BLaER1 treated with 17β-estradiol and CSF1 and Interleukin-3, amounts not matched to agents 10 nM and 100 nM (cell line): ENCODE results near the gene PPP4C.

Experiments
- H3K27ac ChIP-seq, 11 experiments: shearing (Covaris generic); formaldehyde crosslinking; 2 replicates each; pipeline ENCODE4 v1.8.1; 2022
- H3K27me3 ChIP-seq, 11 experiments: shearing (Covaris generic); formaldehyde crosslinking; 2 replicates each; pipeline ENCODE4 v1.8.1; 2022
- H3K36me3 ChIP-seq, 11 experiments: shearing (Covaris generic); formaldehyde crosslinking; 2 replicates each; pipeline ENCODE4 v1.8.1; 2022
- H3K4me1 ChIP-seq, 10 experiments: shearing (Covaris generic); formaldehyde crosslinking; 2 replicates each; pipeline ENCODE4 v1.8.1; 2022
- H3K4me2 ChIP-seq, 11 experiments: shearing (Covaris generic); formaldehyde crosslinking; 2 replicates each; pipeline ENCODE4 v1.8.1; 2022
- H3K4me3 ChIP-seq, 10 experiments: shearing (Covaris generic); formaldehyde crosslinking; 2 replicates each; pipeline ENCODE4 v1.8.1; 2022
- H3K9ac ChIP-seq, 11 experiments: shearing (Covaris generic); formaldehyde crosslinking; 2 replicates each; pipeline ENCODE4 v1.8.1; 2022
- H3K9me3 ChIP-seq, 11 experiments: shearing (Covaris generic); formaldehyde crosslinking; replicated peaks in 1 of 11; 2 replicates each; pipeline ENCODE4 v1.8.1; 2022
- H4K20me1 ChIP-seq, 11 experiments: shearing (Covaris generic); formaldehyde crosslinking; 2 replicates each; pipeline ENCODE4 v1.8.1; 2022
- Cebpa-rat ChIP-seq, 11 experiments: shearing (Covaris generic); IDR thresholded peaks; 2 replicates each; pipeline ENCODE4 v1.8.1; 2022

Gene PPP4C

GRCh38 chr16:30087181-30087898 is 11.5 kb downstream of the PPP4C start:
- Histone ChIP-seq H3K36me3 (peaks cover 34 to 53% (median 46%) of the 10 kb centered on the region in 11 experiments), H3K27ac (peak overlapping the region in 2 of 11 experiments; percentile 44 to 46; a peak in 4 of 22 replicates), H3K4me1 (peaks cover 39 to 90% (median 71%) of the 10 kb centered on the region in 10 experiments), H3K9me3 (no peaks in the 10 kb centered on the region), H4K20me1 (peaks cover 0 to 46% (median 24%) of the 10 kb centered on the region in 11 experiments; a peak in 18 of 22 replicates), H3K4me2 (peak overlapping the region in 7 of 11 experiments; percentile 41 to 78 (median 60); a peak in 12 of 22 replicates), H3K4me3 (no peak overlapping the region), H3K9ac (peak overlapping the region in 2 of 11 experiments; percentile 35 to 38; a peak in 1 of 22 replicates), H3K27me3 (no peaks in the 10 kb centered on the region)
- TF ChIP-seq Cebpa-rat (IDR thresholded peaks at IDR 0.05), result no peak

- no peak for TF ChIP-seq Cebpa-rat (IDR thresholded peaks at IDR 0.05)
- H3K27me3 ChIP-seq, result no peaks in the 10 kb centered on the region
- H3K4me1 ChIP-seq, result peaks cover 49 to 95% (median 79%) of the 10 kb centered on the region in 10 experiments
- peak overlapping the region in 4 of 11 experiments; percentile 92 to 100 (median 100); a peak in 7 of 22 replicates for H3K4me2 ChIP-seq
- H3K4me3 ChIP-seq, result no peak overlapping the region
- peaks cover 0 to 36% (median 14%) of the 10 kb centered on the region in 11 experiments; a peak in 18 of 22 replicates for H4K20me1 ChIP-seq
- peaks cover 24 to 43% (median 36%) of the 10 kb centered on the region in 11 experiments for H3K36me3 ChIP-seq
- H3K27ac ChIP-seq, result peak overlapping the region in 1 of 11 experiments; percentile 12; a peak in 3 of 22 replicates
- no peaks in the 10 kb centered on the region for H3K9me3 ChIP-seq
- H3K9ac ChIP-seq, result no peak overlapping the region
Measured at GRCh38 chr16:30088237-30088831, 12.5 kb downstream of the PPP4C start.

- Histone ChIP-seq H3K4me3 (peak overlapping the region in 1 of 10 experiments; percentile 14; a peak in 1 of 20 replicates), H3K27me3 (no peaks in the 10 kb centered on the region), H4K20me1 (peaks cover 0 to 29% (median 7%) of the 10 kb centered on the region in 11 experiments; a peak in 14 of 22 replicates), H3K9ac (peak overlapping the region in 6 of 11 experiments; percentile 2 to 83 (median 32); a peak in 5 of 22 replicates), H3K4me2 (peak overlapping the region; percentile 85 to 100 (median 99)), H3K36me3 (peaks cover 21 to 37% (median 32%) of the 10 kb centered on the region in 11 experiments), H3K9me3 (no peaks in the 10 kb centered on the region), H3K4me1 (peaks cover 56 to 95% (median 85%) of the 10 kb centered on the region in 10 experiments), H3K27ac (peak overlapping the region; percentile 11 to 89 (median 75); a peak in 16 of 22 replicates)
- TF ChIP-seq Cebpa-rat (IDR thresholded peaks at IDR 0.05), result no peak
Measured at GRCh38 chr16:30088832-30089624, 13.2 kb downstream of the PPP4C start.

GRCh38 chr16:30090610-30091331 is 15.0 kb downstream of the PPP4C start:
- Histone ChIP-seq H3K4me2 (peak overlapping the region; percentile 85 to 100 (median 99)), H3K27ac (peak overlapping the region; percentile 33 to 89 (median 78); a peak in 20 of 22 replicates), H3K4me1 (peaks cover 73 to 94% (median 84%) of the 10 kb centered on the region in 10 experiments)

GRCh38 chr16:30091474-30092372 is 15.9 kb downstream of the PPP4C start, which contains the start of gene TBX6:
TBX6 (minus strand) TSS chr16:30091924; CDS start chr16:30091193, 731 bp downstream.
- peak within 1 kb of the TSS; percentile 85 to 100 (median 99) for H3K4me2 ChIP-seq
- peaks cover 66 to 88% (median 75%) of the 10 kb centered on the region in 10 experiments for H3K4me1 ChIP-seq
- peaks cover 0 to 13% (median 4%) of the 10 kb centered on the region in 11 experiments; a peak in 7 of 22 replicates for H4K20me1 ChIP-seq
- H3K4me3 ChIP-seq, result peak within 1 kb of the TSS; percentile 52 to 76 (median 63)
- no peaks in the 10 kb centered on the region for H3K27me3 ChIP-seq
- H3K27ac ChIP-seq, result peak within 1 kb of the TSS; percentile 50 to 89 (median 81)
- no peak for TF ChIP-seq Cebpa-rat (IDR thresholded peaks at IDR 0.05)
- H3K9me3 ChIP-seq, result peaks cover 4 to 5% (median 5%) of the 10 kb centered on the region in 11 experiments
- peak within 1 kb of the TSS; percentile 72 to 85 (median 80) for H3K9ac ChIP-seq
- peaks cover 3 to 21% (median 10%) of the 10 kb centered on the region in 11 experiments; a peak in 15 of 22 replicates for H3K36me3 ChIP-seq

More at GRCh38 chr16:30090610-30091331, 15.0 kb downstream of the PPP4C start:
- no peak for TF ChIP-seq Cebpa-rat (IDR thresholded peaks at IDR 0.05)
- Histone ChIP-seq H3K27me3 (no peaks in the 10 kb centered on the region), H3K9ac (peak overlapping the region; percentile 25 to 85 (median 80); a peak in 21 of 22 replicates), H4K20me1 (peaks cover 0 to 13% (median 7%) of the 10 kb centered on the region in 11 experiments; a peak in 9 of 22 replicates), H3K36me3 (peaks cover 10 to 28% (median 18%) of the 10 kb centered on the region in 11 experiments; a peak in 21 of 22 replicates), H3K4me3 (peak overlapping the region in 8 of 10 experiments; percentile 52 to 76 (median 63); a peak in 12 of 20 replicates), H3K9me3 (no peaks in the 10 kb centered on the region)

GRCh38 chr16:30092373-30093010 is 16.7 kb downstream of the PPP4C start:
- no peak for TF ChIP-seq Cebpa-rat (IDR thresholded peaks at IDR 0.05)
- H3K27ac ChIP-seq, result peak overlapping the region; percentile 50 to 89 (median 81); a peak in 21 of 22 replicates
- H3K27me3 ChIP-seq, result no peaks in the 10 kb centered on the region
- H3K4me2 ChIP-seq, result peak overlapping the region; percentile 85 to 100 (median 99)
- H4K20me1 ChIP-seq, result peaks cover 0 to 13% (median 0%) of the 10 kb centered on the region in 11 experiments; a peak in 3 of 22 replicates
- H3K36me3 ChIP-seq, result peaks cover 0 to 26% (median 12%) of the 10 kb centered on the region in 11 experiments; a peak in 17 of 22 replicates
- peak overlapping the region; percentile 72 to 85 (median 80) for H3K9ac ChIP-seq
- peaks cover 66 to 81% (median 70%) of the 10 kb centered on the region in 10 experiments for H3K4me1 ChIP-seq
- peaks cover 12 to 13% (median 12%) of the 10 kb centered on the region in 11 experiments for H3K9me3 ChIP-seq
- peak overlapping the region; percentile 52 to 76 (median 63) for H3K4me3 ChIP-seq
